BJ (cell line): ENCODE results near the gene KLK6. TPM values are rescaled to one million over a fixed set of nuclear protein-coding genes. Genes with fewer than 3 reads are reported as not detected.

Experiments used
- CTCF ChIA-PET: fragments of 350-600 bp; formaldehyde crosslinking; extraction: SDS; loops from one replicate; lab custom pipeline; 2021; ENCODE audit warnings: antibody characterized with exemption, inconsistent platforms; lab: Yijun Ruan, JAX
- POLR2A ChIA-PET: fragments of 300-600 bp; sonication (Branson Sonifier 250); formaldehyde crosslinking; extraction: SDS; loops from one replicate; lab custom pipeline; 2021; ENCODE audit warnings: antibody characterized with exemption; lab: Charles Lee
- DNase-seq: peaks from one replicate; pipeline ENCODE4 v3.0.0-alpha.2; 2011; ENCODE audit warnings: low read depth
- H3K27me3 ChIP-seq: 2 replicates; pipeline ENCODE4 v1.6.0; 2011; ENCODE audit warnings: low read length; ENCODE audit not compliant: control insufficient read depth, insufficient read depth
- H3K36me3 ChIP-seq: 2 replicates; pipeline ENCODE4 v1.5.1; 2011; ENCODE audit warnings: low read length; ENCODE audit not compliant: control insufficient read depth, insufficient read depth
- H3K4me3 ChIP-seq: 2 replicates; pipeline ENCODE4 v1.5.1; 2011; ENCODE audit warnings: low read depth, mild to moderate bottlenecking, control low read depth, low read length
- CTCF ChIP-seq: IDR thresholded peaks from 2 replicates; pipeline ENCODE4 v1.5.1; 2011; ENCODE audit warnings: low read depth, mild to moderate bottlenecking, control low read depth, inconsistent platforms, low read length, moderate library complexity; ENCODE audit not compliant: insufficient read depth
- polyA plus RNA-seq: library from polyadenylated mRNA; depleted of rRNA; stranded (reverse); fragments of >200 nt; gene quantifications from 2 replicates; pipeline ENCODE4 v1.2.3, GENCODE V29; 2011

The KLK6 gene
- polyA plus RNA-seq, 1 experiment, result not detected

- H3K4me3 ChIP-seq, result no peak overlapping the region
- DNase-seq, result no peak
- ChIA-PET CTCF (interaction anchor here (0.5 to 3.7 kb wide), 26 partner anchors 12 to 580 kb away, joined by 3 to 24 read pairs (median 4); partner anchors contain the start of genes CLDND2, KLK3 and KLK4), POLR2A (no interaction called here)
- H3K27me3 ChIP-seq, result peaks cover 2% of the 10 kb centered on the region; the same call in 1 of the 2 replicates
- no peaks in the 10 kb centered on the region for H3K36me3 ChIP-seq
- TF ChIP-seq CTCF, result peak; percentile 86
Observed at GRCh38 chr19:50922317-50922853, 47.0 kb downstream of the KLK6 start.

- no peak for DNase-seq
- peaks cover 2% of the 10 kb centered on the region; the same call in 1 of the 2 replicates for H3K27me3 ChIP-seq
- H3K4me3 ChIP-seq, result no peak overlapping the region
- ChIA-PET CTCF (interaction anchor here (0.5 to 3.7 kb wide), 25 partner anchors 12 to 580 kb away, joined by 3 to 24 read pairs (median 4); partner anchors contain the start of genes CLDND2, KLK3 and KLK4), POLR2A (interaction anchor here (0.6 kb wide), 1 partner anchor 14 kb away, joined by 3 read pairs; no protein-coding TSS in a partner anchor)
- no peaks in the 10 kb centered on the region for H3K36me3 ChIP-seq
- TF ChIP-seq CTCF, result no peak
Observed at GRCh38 chr19:50921426-50922316, 47.7 kb downstream of the KLK6 start.

- no peaks in the 10 kb centered on the region for H3K36me3 ChIP-seq
- no peak for TF ChIP-seq CTCF
- POLR2A ChIA-PET, result no interaction called here
- H3K4me3 ChIP-seq, result no peak overlapping the region
- H3K27me3 ChIP-seq, result peaks cover 6% of the 10 kb centered on the region
- DNase-seq, result no peak
- CTCF ChIA-PET, result no interaction called here
Observed at GRCh38 chr19:50916069-50916468, 53.3 kb downstream of the KLK6 start.

GRCh38 chr19:50912727-50913716, 56.4 kb downstream of the KLK6 start:
- Histone ChIP-seq H3K36me3 (no peaks in the 10 kb centered on the region), H3K4me3 (no peak overlapping the region), H3K27me3 (peaks cover 4% of the 10 kb centered on the region; the same call in 1 of the 2 replicates)
- CTCF ChIA-PET, result no interaction called here
- POLR2A ChIA-PET, result no interaction called here
- no peak for DNase-seq
- no peak for TF ChIP-seq CTCF
